ENCODE results near the gene CAMKK2. TPM values are rescaled to one million over a fixed set of nuclear protein-coding genes. Genes with fewer than 3 reads are reported as not detected.

Gene CAMKK2
- polyA plus RNA-seq, 1 donor from 2014 or later, result 29.2 TPM

- no peaks in the 10 kb centered on the region for H3K9me3 ChIP-seq (ENCODE audit: low read length)
- no peak overlapping the region for H2AFZ ChIP-seq (ENCODE audit: low read depth, low read length)
- H3K27me3 ChIP-seq (ENCODE audit: insufficient read depth, low read depth, low read length), result no peaks in the 10 kb centered on the region
- no peaks in the 10 kb centered on the region for H3K79me2 ChIP-seq (replicated peaks; ENCODE audit: insufficient read depth, low read length)
- no peaks in the 10 kb centered on the region for H3F3A ChIP-seq (ENCODE audit: insufficient read depth, low read length, poor library complexity, severe bottlenecking)
- no peak overlapping the region for H3K4me3 ChIP-seq (ENCODE audit: low read length)
- H3K4me2 ChIP-seq (ENCODE audit: low read length), result no peak overlapping the region
- no peak overlapping the region for H3K9ac ChIP-seq (ENCODE audit: low read length)
- no peaks in the 10 kb centered on the region for H3K9me2 ChIP-seq (ENCODE audit: insufficient read depth, low read length)
- no peak overlapping the region for H3K27ac ChIP-seq (ENCODE audit: low read length)
- no peaks in the 10 kb centered on the region for H4K20me1 ChIP-seq (ENCODE audit: insufficient read depth)
- H3K36me3 ChIP-seq (ENCODE audit: insufficient read depth, low read length), result no peaks in the 10 kb centered on the region
- TF ChIP-seq MXI1 (conservative IDR thresholded peaks at IDR 0.05; ENCODE audit: poor library complexity, severe bottlenecking), result no peak
- TF ChIP-seq REST (IDR thresholded peaks at IDR 0.05; ENCODE audit: borderline replicate concordance), result no peak
- TF ChIP-seq POLR2AphosphoS5 (IDR thresholded peaks at IDR 0.05), result no peak
- TF ChIP-seq, protein P1, sequence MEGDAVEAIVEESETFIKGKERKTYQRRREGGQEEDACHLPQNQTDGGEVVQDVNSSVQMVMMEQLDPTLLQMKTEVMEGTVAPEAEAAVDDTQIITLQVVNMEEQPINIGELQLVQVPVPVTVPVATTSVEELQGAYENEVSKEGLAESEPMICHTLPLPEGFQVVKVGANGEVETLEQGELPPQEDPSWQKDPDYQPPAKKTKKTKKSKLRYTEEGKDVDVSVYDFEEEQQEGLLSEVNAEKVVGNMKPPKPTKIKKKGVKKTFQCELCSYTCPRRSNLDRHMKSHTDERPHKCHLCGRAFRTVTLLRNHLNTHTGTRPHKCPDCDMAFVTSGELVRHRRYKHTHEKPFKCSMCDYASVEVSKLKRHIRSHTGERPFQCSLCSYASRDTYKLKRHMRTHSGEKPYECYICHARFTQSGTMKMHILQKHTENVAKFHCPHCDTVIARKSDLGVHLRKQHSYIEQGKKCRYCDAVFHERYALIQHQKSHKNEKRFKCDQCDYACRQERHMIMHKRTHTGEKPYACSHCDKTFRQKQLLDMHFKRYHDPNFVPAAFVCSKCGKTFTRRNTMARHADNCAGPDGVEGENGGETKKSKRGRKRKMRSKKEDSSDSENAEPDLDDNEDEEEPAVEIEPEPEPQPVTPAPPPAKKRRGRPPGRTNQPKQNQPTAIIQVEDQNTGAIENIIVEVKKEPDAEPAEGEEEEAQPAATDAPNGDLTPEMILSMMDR (IDR thresholded peaks at IDR 0.05; ENCODE audit: poor library complexity, severe bottlenecking), result no peak
- TF ChIP-seq EZH2 (IDR thresholded peaks at IDR 0.05; ENCODE audit: borderline replicate concordance, insufficient read depth, low read length, poor library complexity, severe bottlenecking), result no peak
- TF ChIP-seq SMC3 (conservative IDR thresholded peaks at IDR 0.05; ENCODE audit: poor library complexity), result no peak
- no peak for TF ChIP-seq TAF1 (IDR thresholded peaks at IDR 0.05; ENCODE audit: low read depth)
- no peak for TF ChIP-seq EP300 (conservative IDR thresholded peaks at IDR 0.05; ENCODE audit: poor library complexity, severe bottlenecking)
- no peak for TF ChIP-seq RAD21 (conservative IDR thresholded peaks at IDR 0.05)
These were observed 27.4 kb upstream of the CAMKK2 start for GRCh38 chr12:121323908-121324307.

DNA sequence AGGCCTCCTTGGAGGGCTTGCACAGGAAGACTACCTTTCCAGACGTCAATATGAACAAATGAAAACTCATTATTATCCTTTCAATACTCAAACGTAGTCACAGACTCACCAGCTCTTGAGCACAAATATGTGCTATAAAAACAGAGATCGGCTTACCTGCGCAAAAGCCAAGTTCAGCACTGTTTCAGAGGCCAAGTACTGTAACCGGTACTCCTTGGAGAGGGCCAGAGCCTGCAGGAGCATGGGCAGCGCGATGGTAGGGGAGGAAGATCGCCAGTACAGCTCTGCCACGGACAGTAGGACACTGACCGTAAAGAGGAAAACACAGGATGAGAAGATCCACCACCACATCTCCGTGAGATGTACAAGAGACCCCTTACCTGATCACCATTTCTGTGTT, 21.6 kb upstream of the CAMKK2 start:
- Histone ChIP-seq H3K9me3 (ENCODE audit: low read length) (no peaks in the 10 kb centered on the region), H3K4me2 (ENCODE audit: low read length) (no peak overlapping the region), H3F3A (ENCODE audit: insufficient read depth, low read length, poor library complexity, severe bottlenecking) (no peaks in the 10 kb centered on the region), H3K27ac (ENCODE audit: low read length) (no peak overlapping the region), H3K27me3 (ENCODE audit: insufficient read depth, low read depth, low read length) (no peaks in the 10 kb centered on the region), H3K79me2 (replicated peaks; ENCODE audit: insufficient read depth, low read length) (no peaks in the 10 kb centered on the region), H3K9ac (ENCODE audit: low read length) (no peak overlapping the region), H4K20me1 (ENCODE audit: insufficient read depth) (no peaks in the 10 kb centered on the region), H3K4me3 (ENCODE audit: low read length) (no peak overlapping the region), H3K36me3 (ENCODE audit: insufficient read depth, low read length) (no peaks in the 10 kb centered on the region), H2AFZ (ENCODE audit: low read depth, low read length) (no peak overlapping the region), H3K9me2 (ENCODE audit: insufficient read depth, low read length) (no peaks in the 10 kb centered on the region)
- TF ChIP-seq TAF1 (IDR thresholded peaks at IDR 0.05; ENCODE audit: low read depth) (no peak), REST (IDR thresholded peaks at IDR 0.05; ENCODE audit: borderline replicate concordance) (no peak), EZH2 (IDR thresholded peaks at IDR 0.05; ENCODE audit: borderline replicate concordance, insufficient read depth, low read length, poor library complexity, severe bottlenecking) (no peak), EP300 (conservative IDR thresholded peaks at IDR 0.05; ENCODE audit: poor library complexity, severe bottlenecking) (no peak), RAD21 (conservative IDR thresholded peaks at IDR 0.05) (no peak), POLR2AphosphoS5 (IDR thresholded peaks at IDR 0.05) (no peak), SMC3 (conservative IDR thresholded peaks at IDR 0.05; ENCODE audit: poor library complexity) (no peak), MXI1 (conservative IDR thresholded peaks at IDR 0.05; ENCODE audit: poor library complexity, severe bottlenecking) (no peak)
- TF ChIP-seq, protein P1 (IDR thresholded peaks at IDR 0.05; ENCODE audit: poor library complexity, severe bottlenecking), result no peak
